Testis (tissue), 2 donors: ENCODE measurements around the gene PPEF1.

Source experiments
- POLR2A ChIP-seq: fragments of 450-650 bp; IDR thresholded peaks from one replicate; pipeline ENCODE4 v1.6.1; 2017; ENCODE audit warnings: antibody characterized with exemption, mild to moderate bottlenecking, moderate library complexity
- TF ChIP-seq, protein P1 (sequence below), 3 experiments: fragments of 450-650 bp in 2 of 3; fragments of 200-600 bp in 1 of 3; sonication (generic) in 1 of 3; IDR thresholded peaks; one replicate each; pipeline ENCODE4 v1.5.1; 2016 to 2019; ENCODE audit warnings: antibody characterized with exemption in 3 of 3, mild to moderate bottlenecking in 2 of 3, moderate library complexity in 1 of 3

DNA sequence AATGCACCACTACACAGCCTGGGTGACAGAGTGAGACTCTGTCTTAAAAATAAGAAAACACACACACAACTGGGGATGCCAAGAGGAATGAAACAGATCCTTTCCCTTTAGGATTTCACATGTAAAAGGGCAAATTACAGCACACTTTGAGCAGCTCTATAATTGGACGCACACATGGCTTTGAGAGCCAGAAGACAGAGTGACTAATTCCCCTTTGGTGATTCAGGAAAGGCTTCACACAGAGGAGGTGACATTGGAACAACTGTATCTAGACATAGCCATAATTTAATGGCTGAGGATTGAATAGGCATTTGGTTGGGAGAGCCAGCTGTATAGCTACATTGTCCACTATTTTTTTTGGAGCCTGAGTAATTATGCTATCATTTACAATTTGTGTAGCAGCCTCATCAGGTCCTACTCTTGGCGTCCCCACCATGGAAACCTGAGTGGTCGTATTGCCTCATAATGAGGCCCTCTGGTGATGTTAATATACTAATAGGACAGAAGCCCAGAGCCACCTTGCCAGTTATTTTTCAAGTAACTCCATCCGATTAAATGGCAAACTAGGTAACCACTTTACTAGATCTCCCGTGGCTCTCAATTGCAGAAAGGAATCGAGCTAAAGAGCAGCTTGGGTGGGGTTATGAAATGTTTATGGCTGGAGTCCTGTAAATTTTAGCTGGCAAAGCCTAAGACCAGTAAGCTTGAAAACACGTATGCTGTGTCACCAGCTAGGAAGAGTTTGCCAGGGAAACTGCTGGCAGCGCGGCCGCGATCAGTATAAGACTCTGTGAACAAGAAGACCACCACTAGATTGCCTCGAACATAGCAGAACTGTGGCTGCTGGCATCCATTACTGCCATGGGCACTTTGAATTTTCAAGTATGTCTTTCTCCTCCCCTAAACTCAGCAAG lies 8.5 kb upstream of the PPEF1 start:
- no peak for TF ChIP-seq POLR2A
- TF ChIP-seq, protein P1, sequence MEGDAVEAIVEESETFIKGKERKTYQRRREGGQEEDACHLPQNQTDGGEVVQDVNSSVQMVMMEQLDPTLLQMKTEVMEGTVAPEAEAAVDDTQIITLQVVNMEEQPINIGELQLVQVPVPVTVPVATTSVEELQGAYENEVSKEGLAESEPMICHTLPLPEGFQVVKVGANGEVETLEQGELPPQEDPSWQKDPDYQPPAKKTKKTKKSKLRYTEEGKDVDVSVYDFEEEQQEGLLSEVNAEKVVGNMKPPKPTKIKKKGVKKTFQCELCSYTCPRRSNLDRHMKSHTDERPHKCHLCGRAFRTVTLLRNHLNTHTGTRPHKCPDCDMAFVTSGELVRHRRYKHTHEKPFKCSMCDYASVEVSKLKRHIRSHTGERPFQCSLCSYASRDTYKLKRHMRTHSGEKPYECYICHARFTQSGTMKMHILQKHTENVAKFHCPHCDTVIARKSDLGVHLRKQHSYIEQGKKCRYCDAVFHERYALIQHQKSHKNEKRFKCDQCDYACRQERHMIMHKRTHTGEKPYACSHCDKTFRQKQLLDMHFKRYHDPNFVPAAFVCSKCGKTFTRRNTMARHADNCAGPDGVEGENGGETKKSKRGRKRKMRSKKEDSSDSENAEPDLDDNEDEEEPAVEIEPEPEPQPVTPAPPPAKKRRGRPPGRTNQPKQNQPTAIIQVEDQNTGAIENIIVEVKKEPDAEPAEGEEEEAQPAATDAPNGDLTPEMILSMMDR (IDR thresholded peaks at IDR 0.05) = no peak
